Mammary epithelial cell (primary cell): Measurements from ENCODE around the gene ADGRD1.

Experiments used
- CTCF ChIP-seq, 2 donors: IDR thresholded peaks in 1 of 2; conservative IDR thresholded peaks in 1 of 2; 2 replicates each; pipeline ENCODE4 v1.5.1; 2011 to 2012; ENCODE audit warnings: inconsistent platforms in 2 of 2, low read length in 2 of 2, mild to moderate bottlenecking in 2 of 2, control low read depth in 1 of 2, low read depth in 1 of 2; ENCODE audit not compliant: insufficient read depth in 1 of 2; ENCODE audit errors: extremely low read depth in 1 of 2
- EZH2 ChIP-seq: IDR thresholded peaks from 2 replicates; pipeline ENCODE4 v1.6.1; 2012; ENCODE audit warnings: low read length, inconsistent platforms, borderline replicate concordance

- TF ChIP-seq EZH2 (no peak), CTCF (conservative IDR thresholded peaks at IDR 0.05 in 1 of 2, IDR thresholded peaks at IDR 0.05 in 1 of 2; ENCODE audit: extremely low read depth in 1 of 2, insufficient read depth in 1 of 2, low read depth in 1 of 2, low read length in 2 of 2) (no peak)
These were observed 106.5 kb downstream of the ADGRD1 start for GRCh38 chr12:131060011-131060703.
